Measurements from ENCODE around the gene HADH. TPM values are rescaled to one million over a fixed set of nuclear protein-coding genes. Genes with fewer than 3 reads are reported as not detected.

HADH gene
- total and polyA plus RNA-seq, 4 donors = 27.5 to 140 (median 94.3) TPM

DNA sequence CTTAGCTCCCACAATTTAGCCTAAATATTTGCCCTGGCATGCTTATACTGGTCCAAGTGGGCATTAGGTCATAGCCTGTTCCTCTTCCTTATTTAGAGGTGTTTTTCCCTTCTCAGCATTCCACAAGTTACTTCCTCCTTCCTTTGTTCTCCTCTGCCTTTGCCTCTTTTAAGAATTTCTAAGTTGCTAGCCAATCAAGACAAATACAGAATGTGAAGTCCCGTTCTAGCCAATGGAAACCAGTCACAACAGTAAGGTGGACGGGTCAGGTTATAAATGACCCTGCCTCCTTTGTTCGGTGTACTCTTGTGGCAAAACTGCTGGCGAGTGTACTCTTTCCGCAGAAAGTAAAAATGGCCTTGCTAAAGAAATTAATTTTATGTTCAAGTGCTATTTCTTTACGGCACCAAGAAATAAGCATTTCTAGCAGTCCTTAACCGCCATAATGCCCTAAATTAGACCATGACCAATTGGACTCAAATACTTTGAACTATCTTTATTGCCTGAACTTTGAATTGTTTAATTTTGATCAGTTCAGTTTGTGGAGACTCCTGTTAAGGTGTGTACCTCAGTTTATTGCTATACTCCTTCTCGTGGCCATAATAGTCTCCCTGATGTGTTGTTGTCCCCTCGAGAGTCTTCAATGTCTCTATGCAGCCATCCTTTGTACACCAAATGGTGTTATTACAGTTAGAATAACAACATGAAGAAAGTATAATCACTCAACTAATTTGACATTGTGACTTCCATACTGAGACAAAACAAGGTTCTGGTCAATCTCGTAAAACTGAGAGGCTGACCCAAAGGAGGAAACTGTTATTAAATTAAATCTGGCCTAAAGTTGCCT, 1.6 kb upstream of the HADH start:
- Histone ChIP-seq H3K4me1 (ENCODE audit: control insufficient read depth in 4 of 4, insufficient read depth in 4 of 4, low read length in 3 of 4) (peaks cover 8 to 44% (median 30%) of the 10 kb centered on the region in 4 donors), H3K9ac (ENCODE audit: low read depth in 1 of 2, low read length in 2 of 2) (peak overlapping the region; percentile 13 to 92), H3K36me3 (ENCODE audit: control insufficient read depth in 4 of 4, insufficient read depth in 3 of 4, low read depth in 1 of 4, low read length in 3 of 4) (no peaks in the 10 kb centered on the region), H3K9me3 (ENCODE audit: control insufficient read depth in 4 of 4, low read length in 3 of 4) (no peaks in the 10 kb centered on the region), H3K27me3 (ENCODE audit: control insufficient read depth in 4 of 4, insufficient read depth in 4 of 4, low read length in 3 of 4) (no peaks in the 10 kb centered on the region), H3K4me3 (ENCODE audit: low read depth in 1 of 3, low read length in 3 of 3) (peak overlapping the region in 1 of 3 donors; percentile 77), H3K27ac (ENCODE audit: low read depth in 1 of 2, low read length in 2 of 2) (peak overlapping the region; percentile 94 to 99)
- WGBS = 45% methylated on average over 10 of the region's 10 CpGs
- TF ChIP-seq RAD21 (IDR thresholded peaks at IDR 0.05) = no peak
- TF ChIP-seq HNF4A (conservative IDR thresholded peaks at IDR 0.05) = peak; percentile 26 to 60
- TF ChIP-seq GABPA (IDR thresholded peaks at IDR 0.05 in 1 of 2, conservative IDR thresholded peaks at IDR 0.05 in 1 of 2) = no peak
- TF ChIP-seq, protein P1, sequence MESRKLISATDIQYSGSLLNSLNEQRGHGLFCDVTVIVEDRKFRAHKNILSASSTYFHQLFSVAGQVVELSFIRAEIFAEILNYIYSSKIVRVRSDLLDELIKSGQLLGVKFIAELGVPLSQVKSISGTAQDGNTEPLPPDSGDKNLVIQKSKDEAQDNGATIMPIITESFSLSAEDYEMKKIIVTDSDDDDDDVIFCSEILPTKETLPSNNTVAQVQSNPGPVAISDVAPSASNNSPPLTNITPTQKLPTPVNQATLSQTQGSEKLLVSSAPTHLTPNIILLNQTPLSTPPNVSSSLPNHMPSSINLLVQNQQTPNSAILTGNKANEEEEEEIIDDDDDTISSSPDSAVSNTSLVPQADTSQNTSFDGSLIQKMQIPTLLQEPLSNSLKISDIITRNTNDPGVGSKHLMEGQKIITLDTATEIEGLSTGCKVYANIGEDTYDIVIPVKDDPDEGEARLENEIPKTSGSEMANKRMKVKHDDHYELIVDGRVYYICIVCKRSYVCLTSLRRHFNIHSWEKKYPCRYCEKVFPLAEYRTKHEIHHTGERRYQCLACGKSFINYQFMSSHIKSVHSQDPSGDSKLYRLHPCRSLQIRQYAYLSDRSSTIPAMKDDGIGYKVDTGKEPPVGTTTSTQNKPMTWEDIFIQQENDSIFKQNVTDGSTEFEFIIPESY (IDR thresholded peaks at IDR 0.05) = no peak
- TF ChIP-seq, protein P2, sequence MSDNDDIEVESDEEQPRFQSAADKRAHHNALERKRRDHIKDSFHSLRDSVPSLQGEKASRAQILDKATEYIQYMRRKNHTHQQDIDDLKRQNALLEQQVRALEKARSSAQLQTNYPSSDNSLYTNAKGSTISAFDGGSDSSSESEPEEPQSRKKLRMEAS (IDR thresholded peaks at IDR 0.05) = no peak
- TF ChIP-seq HNF4G (IDR thresholded peaks at IDR 0.05) = no peak
- TF ChIP-seq, protein P3, sequence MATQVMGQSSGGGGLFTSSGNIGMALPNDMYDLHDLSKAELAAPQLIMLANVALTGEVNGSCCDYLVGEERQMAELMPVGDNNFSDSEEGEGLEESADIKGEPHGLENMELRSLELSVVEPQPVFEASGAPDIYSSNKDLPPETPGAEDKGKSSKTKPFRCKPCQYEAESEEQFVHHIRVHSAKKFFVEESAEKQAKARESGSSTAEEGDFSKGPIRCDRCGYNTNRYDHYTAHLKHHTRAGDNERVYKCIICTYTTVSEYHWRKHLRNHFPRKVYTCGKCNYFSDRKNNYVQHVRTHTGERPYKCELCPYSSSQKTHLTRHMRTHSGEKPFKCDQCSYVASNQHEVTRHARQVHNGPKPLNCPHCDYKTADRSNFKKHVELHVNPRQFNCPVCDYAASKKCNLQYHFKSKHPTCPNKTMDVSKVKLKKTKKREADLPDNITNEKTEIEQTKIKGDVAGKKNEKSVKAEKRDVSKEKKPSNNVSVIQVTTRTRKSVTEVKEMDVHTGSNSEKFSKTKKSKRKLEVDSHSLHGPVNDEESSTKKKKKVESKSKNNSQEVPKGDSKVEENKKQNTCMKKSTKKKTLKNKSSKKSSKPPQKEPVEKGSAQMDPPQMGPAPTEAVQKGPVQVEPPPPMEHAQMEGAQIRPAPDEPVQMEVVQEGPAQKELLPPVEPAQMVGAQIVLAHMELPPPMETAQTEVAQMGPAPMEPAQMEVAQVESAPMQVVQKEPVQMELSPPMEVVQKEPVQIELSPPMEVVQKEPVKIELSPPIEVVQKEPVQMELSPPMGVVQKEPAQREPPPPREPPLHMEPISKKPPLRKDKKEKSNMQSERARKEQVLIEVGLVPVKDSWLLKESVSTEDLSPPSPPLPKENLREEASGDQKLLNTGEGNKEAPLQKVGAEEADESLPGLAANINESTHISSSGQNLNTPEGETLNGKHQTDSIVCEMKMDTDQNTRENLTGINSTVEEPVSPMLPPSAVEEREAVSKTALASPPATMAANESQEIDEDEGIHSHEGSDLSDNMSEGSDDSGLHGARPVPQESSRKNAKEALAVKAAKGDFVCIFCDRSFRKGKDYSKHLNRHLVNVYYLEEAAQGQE (IDR thresholded peaks at IDR 0.05) = no peak
- DNase-seq (ENCODE audit: low spot score) = no peak

DNA sequence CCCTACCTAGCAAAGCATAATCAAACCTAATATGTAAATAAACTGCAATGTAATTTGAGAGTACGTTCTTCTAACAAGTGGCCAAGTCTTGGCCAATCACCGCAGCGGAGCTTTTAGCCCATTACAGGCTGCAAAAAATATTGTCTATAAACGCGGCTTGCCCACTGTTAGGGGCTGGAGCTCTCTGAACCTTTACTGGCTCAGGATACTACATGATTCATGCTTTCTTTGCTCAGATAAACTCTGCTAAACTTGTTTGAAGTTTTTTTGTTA, 990 bp upstream of the HADH start:
- Histone ChIP-seq H3K4me1 (ENCODE audit: control insufficient read depth in 4 of 4, insufficient read depth in 4 of 4, low read length in 3 of 4) (peaks cover 8 to 49% (median 33%) of the 10 kb centered on the region in 4 donors), H3K36me3 (ENCODE audit: control insufficient read depth in 4 of 4, insufficient read depth in 3 of 4, low read depth in 1 of 4, low read length in 3 of 4) (no peaks in the 10 kb centered on the region), H3K27me3 (ENCODE audit: control insufficient read depth in 4 of 4, insufficient read depth in 4 of 4, low read length in 3 of 4) (no peaks in the 10 kb centered on the region), H3K9me3 (ENCODE audit: control insufficient read depth in 4 of 4, low read length in 3 of 4) (no peaks in the 10 kb centered on the region), H3K27ac (ENCODE audit: low read depth in 1 of 2, low read length in 2 of 2) (peak overlapping the region; percentile 94 to 99), H3K9ac (ENCODE audit: low read depth in 1 of 2, low read length in 2 of 2) (peak overlapping the region; percentile 13 to 92), H3K4me3 (ENCODE audit: low read depth in 1 of 3, low read length in 3 of 3) (peak overlapping the region in 1 of 3 donors; percentile 77)
- no peak for TF ChIP-seq HNF4A (conservative IDR thresholded peaks at IDR 0.05)
- TF ChIP-seq, protein P3 (IDR thresholded peaks at IDR 0.05) = no peak
- TF ChIP-seq SP1 (IDR thresholded peaks at IDR 0.05) = no peak
- TF ChIP-seq TAF1 (conservative IDR thresholded peaks at IDR 0.05) = no peak
- no peak for TF ChIP-seq FOXA1 (IDR thresholded peaks at IDR 0.05)
- TF ChIP-seq EGR1 (IDR thresholded peaks at IDR 0.05; ENCODE audit: low read depth in 2 of 2) = no peak
- TF ChIP-seq GABPA (IDR thresholded peaks at IDR 0.05 in 1 of 2, conservative IDR thresholded peaks at IDR 0.05 in 1 of 2) = no peak
- no peak for TF ChIP-seq JUND (IDR thresholded peaks at IDR 0.05)
- TF ChIP-seq, protein P4, sequence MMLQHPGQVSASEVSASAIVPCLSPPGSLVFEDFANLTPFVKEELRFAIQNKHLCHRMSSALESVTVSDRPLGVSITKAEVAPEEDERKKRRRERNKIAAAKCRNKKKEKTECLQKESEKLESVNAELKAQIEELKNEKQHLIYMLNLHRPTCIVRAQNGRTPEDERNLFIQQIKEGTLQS (IDR thresholded peaks at IDR 0.05) = no peak
- TF ChIP-seq NR2F2 (IDR thresholded peaks at IDR 0.05) = no peak
- no peak for DNase-seq (ENCODE audit: low spot score)
- WGBS = 22% methylated on average over 5 of the region's 5 CpGs

All from liver (tissue), 9 donors.